ENCODE data around the gene CARD8.

The CARD8 gene

DNA sequence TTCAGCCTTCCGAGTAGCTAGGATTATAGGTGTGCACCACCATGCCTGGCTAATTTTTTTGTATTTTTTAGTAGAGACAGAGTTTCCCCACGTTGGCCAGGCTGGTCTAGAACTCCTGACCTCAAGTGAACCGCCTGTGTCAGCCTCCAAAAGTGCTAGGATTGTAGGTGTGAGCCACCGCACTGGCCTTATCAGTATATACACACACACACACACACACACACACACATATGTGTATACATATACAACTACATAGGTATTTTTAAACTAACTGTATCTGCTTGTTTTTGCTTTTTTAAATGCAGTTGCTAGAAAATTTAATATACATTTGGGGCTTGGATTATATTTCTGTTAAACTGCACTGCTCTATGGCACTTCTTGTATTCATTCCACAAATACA is 3.1 kb downstream of the CARD8 start:
- DNase-seq (ENCODE audit: extremely low spot score): no peak
- ChIA-PET POLR2A (no interaction called here), CTCF (no interaction called here)
- TF ChIP-seq, protein P1, sequence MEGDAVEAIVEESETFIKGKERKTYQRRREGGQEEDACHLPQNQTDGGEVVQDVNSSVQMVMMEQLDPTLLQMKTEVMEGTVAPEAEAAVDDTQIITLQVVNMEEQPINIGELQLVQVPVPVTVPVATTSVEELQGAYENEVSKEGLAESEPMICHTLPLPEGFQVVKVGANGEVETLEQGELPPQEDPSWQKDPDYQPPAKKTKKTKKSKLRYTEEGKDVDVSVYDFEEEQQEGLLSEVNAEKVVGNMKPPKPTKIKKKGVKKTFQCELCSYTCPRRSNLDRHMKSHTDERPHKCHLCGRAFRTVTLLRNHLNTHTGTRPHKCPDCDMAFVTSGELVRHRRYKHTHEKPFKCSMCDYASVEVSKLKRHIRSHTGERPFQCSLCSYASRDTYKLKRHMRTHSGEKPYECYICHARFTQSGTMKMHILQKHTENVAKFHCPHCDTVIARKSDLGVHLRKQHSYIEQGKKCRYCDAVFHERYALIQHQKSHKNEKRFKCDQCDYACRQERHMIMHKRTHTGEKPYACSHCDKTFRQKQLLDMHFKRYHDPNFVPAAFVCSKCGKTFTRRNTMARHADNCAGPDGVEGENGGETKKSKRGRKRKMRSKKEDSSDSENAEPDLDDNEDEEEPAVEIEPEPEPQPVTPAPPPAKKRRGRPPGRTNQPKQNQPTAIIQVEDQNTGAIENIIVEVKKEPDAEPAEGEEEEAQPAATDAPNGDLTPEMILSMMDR (IDR thresholded peaks at IDR 0.05; ENCODE audit: control extremely low read depth, extremely low read depth, low read depth, missing control alignments): no peak

- CTCF ChIA-PET: interaction anchor here (1.0 to 1.5 kb wide), 3 partner anchors 9 to 15 kb away, joined by 3 to 10 read pairs (median 4); no protein-coding TSS in a partner anchor
- DNase-seq (ENCODE audit: extremely low spot score): no peak
- TF ChIP-seq, protein P1 (IDR thresholded peaks at IDR 0.05; ENCODE audit: control extremely low read depth, extremely low read depth, low read depth, missing control alignments): no peak
- POLR2A ChIA-PET: interaction anchor here (1.3 kb wide), 1 partner anchor 9 kb away, joined by 3 read pairs; no protein-coding TSS in a partner anchor
Measured at GRCh38 chr19:48250290-48251025, 5.3 kb downstream of the CARD8 start.

DNA sequence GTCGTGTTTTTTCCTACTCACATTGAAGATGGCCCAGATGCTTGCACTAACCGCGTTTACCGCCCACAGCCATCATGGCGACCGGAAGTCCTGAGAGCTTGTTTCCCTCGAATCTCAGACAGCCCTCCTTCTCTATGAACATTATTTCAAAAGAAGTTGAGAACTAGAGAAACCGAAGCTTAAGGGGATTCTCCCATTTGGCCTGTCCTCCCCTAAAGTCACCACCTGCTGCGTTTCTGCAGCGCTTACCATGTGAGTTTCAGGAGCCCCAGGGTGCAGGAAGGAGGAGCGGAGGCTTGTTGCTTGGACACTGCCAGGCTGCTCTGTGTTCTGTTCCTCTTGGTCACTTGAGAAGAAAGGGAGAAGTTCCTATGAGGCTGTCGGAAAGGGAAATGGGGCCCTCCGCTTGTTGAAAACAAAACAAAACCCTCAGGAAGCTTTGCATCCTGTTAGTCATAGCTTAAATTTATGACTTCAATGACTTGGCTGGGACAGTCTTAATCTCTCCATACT is 6.2 kb downstream of the CARD8 start:
- DNase-seq (ENCODE audit: extremely low spot score): peak; percentile 46
- ChIA-PET POLR2A (interaction anchor here (1.3 kb wide), 1 partner anchor 10 kb away, joined by 3 read pairs; no protein-coding TSS in a partner anchor), CTCF (interaction anchor here (1.0 to 1.5 kb wide), 3 partner anchors 10 to 15 kb away, joined by 3 to 10 read pairs (median 4); no protein-coding TSS in a partner anchor)
- TF ChIP-seq, protein P1 (IDR thresholded peaks at IDR 0.05; ENCODE audit: control extremely low read depth, extremely low read depth, low read depth, missing control alignments): no peak

DNA sequence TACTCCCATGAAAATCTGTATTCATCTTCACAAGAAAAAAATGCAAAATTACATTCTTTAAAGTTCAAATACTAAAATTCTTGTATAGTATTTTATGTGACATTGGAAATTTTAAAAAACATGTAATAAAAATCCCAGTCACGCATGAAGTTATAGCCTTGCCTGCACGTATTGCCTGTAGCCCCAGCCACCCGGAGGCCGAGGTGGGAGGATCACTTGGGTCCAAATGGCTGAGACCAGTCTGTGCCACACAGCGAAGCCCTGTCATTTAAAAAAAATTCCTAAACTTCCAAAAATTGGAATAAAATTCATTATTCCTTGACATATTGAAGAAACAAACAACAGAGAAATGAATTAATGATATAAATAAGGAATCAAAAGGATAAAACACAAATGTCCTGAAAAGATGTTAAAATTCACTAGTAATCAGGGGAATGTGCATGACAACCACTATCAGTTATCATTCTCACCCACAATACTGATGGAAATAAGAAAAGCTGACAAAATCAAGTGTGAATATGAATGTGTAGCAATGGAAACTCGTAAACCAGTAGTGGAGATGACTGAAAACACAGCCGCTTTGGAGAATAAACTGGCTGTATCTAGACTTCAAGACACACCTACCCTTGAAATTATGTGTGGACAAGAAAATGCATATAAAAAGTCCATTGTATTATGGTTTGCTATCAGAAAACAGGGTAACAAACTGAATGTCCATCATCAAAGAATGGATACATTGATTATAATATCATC is 7.5 kb downstream of the CARD8 start:
- DNase-seq (ENCODE audit: extremely low spot score): no peak
- CTCF ChIA-PET: no interaction called here
- TF ChIP-seq, protein P1 (IDR thresholded peaks at IDR 0.05; ENCODE audit: control extremely low read depth, extremely low read depth, low read depth, missing control alignments): no peak
- POLR2A ChIA-PET: no interaction called here

DNA sequence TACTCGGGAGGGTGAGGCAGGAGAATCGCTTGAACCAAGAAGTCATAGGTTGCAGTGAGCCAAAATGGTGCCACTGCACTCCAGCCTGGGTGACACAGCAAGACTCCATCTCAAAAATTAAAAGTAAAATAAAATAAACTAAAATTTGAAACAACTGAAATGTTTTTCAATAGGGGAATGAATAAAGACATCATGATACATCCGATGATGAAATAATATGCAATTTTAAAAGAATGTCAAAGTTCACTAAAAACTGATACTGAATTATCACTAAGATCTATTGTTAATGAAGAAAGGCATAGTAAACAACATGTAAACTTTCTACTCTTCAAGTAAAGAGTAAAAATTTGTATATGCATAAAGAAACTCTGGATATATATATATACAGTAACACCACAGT is 8.5 kb downstream of the CARD8 start:
- DNase-seq (ENCODE audit: extremely low spot score): no peak
- ChIA-PET POLR2A (no interaction called here), CTCF (interaction anchor here (1.2 kb wide), 1 partner anchor 53 kb away, joined by 4 read pairs; no protein-coding TSS in a partner anchor)
- TF ChIP-seq, protein P1 (IDR thresholded peaks at IDR 0.05; ENCODE audit: control extremely low read depth, extremely low read depth, low read depth, missing control alignments): no peak

DNA sequence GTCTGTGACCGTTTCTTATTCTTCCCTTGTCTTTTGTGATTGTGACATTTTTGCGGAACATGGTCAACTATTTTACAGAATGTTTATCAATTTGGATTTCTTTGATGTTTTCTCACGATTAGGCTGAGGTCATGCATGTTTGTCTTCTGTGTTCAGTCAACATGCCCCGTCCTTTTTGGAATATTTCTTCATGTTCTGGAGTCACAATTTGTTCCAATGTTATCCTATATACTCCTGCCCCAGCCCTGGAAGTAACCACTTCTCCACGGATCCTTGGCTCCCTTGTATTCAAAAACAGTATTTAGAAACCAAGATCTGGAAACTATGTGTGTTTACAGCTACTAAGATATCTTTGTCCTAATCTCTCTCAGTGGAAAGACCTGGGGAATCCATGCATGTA is 9.6 kb downstream of the CARD8 start:
- TF ChIP-seq, protein P1 (IDR thresholded peaks at IDR 0.05; ENCODE audit: control extremely low read depth, extremely low read depth, low read depth, missing control alignments): no peak
- ChIA-PET CTCF (interaction anchor here (0.9 to 1.2 kb wide), 2 partner anchors 43 to 52 kb away, joined by 3 to 4 read pairs; no protein-coding TSS in a partner anchor), POLR2A (no interaction called here)
- no peak for DNase-seq (ENCODE audit: extremely low spot score)

Measured in GM10248 (cell line).